K562 (cell line): ENCODE measurements around the gene TESK2. TPM values are rescaled to one million over a fixed set of nuclear protein-coding genes. Genes with fewer than 3 reads are reported as not detected.
A peak's percentile ranks its signal among the peaks of the same experiment; 100 is the strongest.

ENCODE experiments used
- ARID1B ChIP-seq: fragments of 450-650 bp; IDR thresholded peaks from 2 replicates; pipeline ENCODE4 v1.6.1; 2016; ENCODE audit warnings: antibody characterized with exemption, mild to moderate bottlenecking, inconsistent platforms
- CEBPG ChIP-seq, 3 experiments: fragments of 200-800 bp in 1 of 3; sonication (Bioruptor generic) in 1 of 3; sonication (generic) in 1 of 3; formaldehyde crosslinking in 1 of 3; IDR thresholded peaks in 2 of 3; conservative IDR thresholded peaks in 1 of 3; 2 replicates each; pipeline versions ENCODE4 v1.6.1 to v1.8.0; 2016 to 2022; ENCODE audit warnings: missing compliant biosample characterization in 2 of 3, missing genetic modification characterization in 2 of 3, mild to moderate bottlenecking in 1 of 3, missing genetic modification reagents in 1 of 3
- HNRNPLL ChIP-seq: fragments of 200-400 bp; formaldehyde crosslinking; IDR thresholded peaks from 2 replicates; pipeline ENCODE4 v1.6.1; 2017; ENCODE audit warnings: low read length, low read depth, mild to moderate bottlenecking; ENCODE audit not compliant: poor library complexity, severe bottlenecking
- JUNB ChIP-seq: fragments of 450-650 bp; formaldehyde crosslinking; conservative IDR thresholded peaks from 2 replicates; pipeline ENCODE4 v1.4.0; 2020; ENCODE audit warnings: mild to moderate bottlenecking
- KLF6 ChIP-seq: fragments of 250-450 bp; sonication (Bioruptor Pico); IDR thresholded peaks from 2 replicates; pipeline ENCODE4 v1.4.0; 2020; ENCODE audit warnings: mild to moderate bottlenecking, moderate library complexity, borderline replicate concordance
- MAFK ChIP-seq: IDR thresholded peaks from 2 replicates; pipeline ENCODE4 v1.6.1; 2011; ENCODE audit warnings: low read length, improper control_type of control experiment
- NUFIP1 ChIP-seq: fragments of 450-650 bp; IDR thresholded peaks from 2 replicates; pipeline ENCODE4 v1.6.1; 2018; ENCODE audit not compliant: partially characterized antibody
- PHB ChIP-seq: fragments of 250-450 bp; sonication (Bioruptor Pico); IDR thresholded peaks from 2 replicates; pipeline ENCODE4 v1.5.0; 2021
- SAP30 ChIP-seq: fragments of 200-600 bp; sonication (generic); IDR thresholded peaks from 2 replicates; pipeline ENCODE4 v1.6.1; 2012; ENCODE audit warnings: borderline replicate concordance, low read depth, mild to moderate bottlenecking, moderate library complexity, low read length, control low read depth, inconsistent platforms; ENCODE audit not compliant: insufficient read depth, poor library complexity, severe bottlenecking
- SIX5 ChIP-seq, 2 experiments: IDR thresholded peaks; 2 replicates each; pipeline ENCODE4 v1.6.1; 2011; ENCODE audit warnings: low read length in 2 of 2, borderline replicate concordance in 1 of 2, low read depth in 1 of 2, mild to moderate bottlenecking in 1 of 2, moderate library complexity in 1 of 2; ENCODE audit not compliant: insufficient read depth in 1 of 2
- SMAD1 ChIP-seq: fragments of 150-350 bp; IDR thresholded peaks from 2 replicates; pipeline ENCODE4 v1.6.1; 2014; ENCODE audit warnings: low read length, low read depth; ENCODE audit not compliant: partially characterized antibody
- ZNF707 ChIP-seq: fragments of 250-450 bp; sonication (Bioruptor Pico); conservative IDR thresholded peaks from 2 replicates; pipeline ENCODE4 v1.8.0; 2022; ENCODE audit warnings: inconsistent platforms, mild to moderate bottlenecking, moderate library complexity
- polyA plus RNA-seq, 8 experiments: library from polyadenylated mRNA; depleted of rRNA in 4 of 8; stranded (reverse) in 5 of 8; unstranded in 3 of 8; fragments of >200 nt; fragmentation: Nextera tagmentation in 2 of 8; fragmentation: Illumina TruSeq in 1 of 8; extraction: Ambion mirVana in 2 of 8; extraction: Trizol in 1 of 8; gene quantifications; 2 replicates each; pipeline versions ENCODE4 v1.2.1 to v1.2.3, GENCODE V29; 2011 to 2014; ENCODE audit warnings: inconsistent platforms in 1 of 8, missing spikeins in 1 of 8
- total RNA-seq, 7 experiments: library from RNA; depleted of rRNA in 6 of 7; stranded (reverse); fragments of >200 nt in 6 of 7; fragmentation: Illumina TruSeq in 2 of 7; extraction: Trizol in 2 of 7; gene quantifications; 2 replicates each; pipeline versions ENCODE4 v1.2.1 to v1.2.3, GENCODE V29; 2011 to 2021; ENCODE audit warnings: low replicate concordance in 1 of 7
- TF ChIP-seq, protein P1 (sequence below): fragments of 250-450 bp; sonication (Bioruptor Pico); IDR thresholded peaks from 2 replicates; pipeline ENCODE4 v1.8.0; 2022; ENCODE audit warnings: moderate library complexity, mild to moderate bottlenecking, inconsistent platforms
- TF ChIP-seq, protein P2 (sequence below): fragments of 200-800 bp; sonication (Bioruptor generic); IDR thresholded peaks from 2 replicates; pipeline ENCODE4 v1.6.1; 2017; ENCODE audit warnings: missing genetic modification characterization, missing compliant biosample characterization
- TF ChIP-seq, protein P3 (sequence below): fragments of 250-450 bp; sonication (Bioruptor Pico); IDR thresholded peaks from 2 replicates; pipeline ENCODE4 v1.4.0; 2020; ENCODE audit warnings: mild to moderate bottlenecking
- TF ChIP-seq, protein P4 (sequence below): fragments of 450-650 bp; IDR thresholded peaks from 2 replicates; pipeline ENCODE4 v1.6.1; 2017; ENCODE audit warnings: antibody characterized with exemption, mild to moderate bottlenecking

TESK2 gene
- total and polyA plus RNA-seq, 9 of the 15 experiments (the other 6 are each of a cell fraction or from before 2014, with no cell fraction given): 1.6 to 5.3 (median 3.7) TPM

DNA sequence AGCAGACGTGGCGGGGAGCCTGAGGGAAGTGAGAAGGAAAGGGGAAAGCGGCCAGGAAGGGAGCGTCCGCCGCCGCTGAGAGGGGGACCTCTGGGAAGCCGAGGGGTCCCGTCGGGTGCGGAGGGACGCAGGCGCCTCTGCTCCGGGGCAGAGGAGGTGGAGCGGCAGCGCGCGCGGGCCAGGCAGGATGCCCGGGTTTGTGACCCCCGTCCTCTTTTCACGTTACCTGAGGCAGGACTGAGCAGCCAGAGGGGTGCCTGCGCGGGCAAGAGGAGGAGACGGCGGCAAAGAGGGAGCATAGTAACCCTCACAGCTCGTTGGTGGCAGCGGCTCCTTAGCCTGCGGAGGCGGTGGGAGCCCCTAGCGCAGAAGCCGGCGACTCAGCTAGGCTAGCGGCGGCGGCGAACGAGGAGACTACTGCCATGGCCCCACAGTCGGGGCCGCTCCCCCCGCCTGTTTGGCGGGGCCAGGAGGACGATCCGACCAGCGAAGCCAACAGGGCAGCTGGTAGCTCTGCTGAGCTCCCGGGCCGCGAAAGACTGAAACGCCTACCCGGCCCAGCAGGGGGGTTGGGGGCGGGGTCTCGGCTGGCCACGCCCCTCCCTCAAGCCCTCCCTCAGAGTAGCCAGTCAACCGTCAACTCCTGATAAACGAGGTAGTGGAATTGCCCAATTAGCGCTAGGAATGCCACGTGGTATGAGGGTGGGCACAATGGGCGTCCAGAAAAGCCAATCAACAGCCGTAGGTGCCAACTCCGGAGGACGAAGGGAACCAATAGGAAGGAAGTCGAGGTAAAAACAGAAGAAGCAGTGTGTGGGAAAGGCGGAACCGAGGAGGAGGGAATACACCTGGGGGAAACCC, at the start of gene TESK2 (continued):
- TF ChIP-seq MAFK (no peak), HNRNPLL (peak; percentile 41), ZNF707 (CRISPR knock-in tag) (no peak), SAP30 (peak; percentile 35), SIX5 (IDR thresholded peaks at IDR 0.05; ENCODE audit: borderline replicate concordance in 1 of 2, insufficient read depth in 1 of 2, low read depth in 1 of 2, low read length in 2 of 2) (no peak), PHB (no peak), JUNB (CRISPR knock-in tag) (no peak), KLF6 (CRISPR knock-in tag) (no peak), SMAD1 (no peak), ARID1B (0 out of 2 replicates have a peak, but pooled peaks have one; percentile 24), NUFIP1 (no peak), CEBPG (CRISPR knock-in tag; IDR thresholded peaks at IDR 0.05) (peak; percentile 59), CEBPG (tag; conservative IDR thresholded peaks at IDR 0.05 in 1 of 2, IDR thresholded peaks at IDR 0.05 in 1 of 2) (peak; percentile 68 to 75)
- TF ChIP-seq, protein P1, sequence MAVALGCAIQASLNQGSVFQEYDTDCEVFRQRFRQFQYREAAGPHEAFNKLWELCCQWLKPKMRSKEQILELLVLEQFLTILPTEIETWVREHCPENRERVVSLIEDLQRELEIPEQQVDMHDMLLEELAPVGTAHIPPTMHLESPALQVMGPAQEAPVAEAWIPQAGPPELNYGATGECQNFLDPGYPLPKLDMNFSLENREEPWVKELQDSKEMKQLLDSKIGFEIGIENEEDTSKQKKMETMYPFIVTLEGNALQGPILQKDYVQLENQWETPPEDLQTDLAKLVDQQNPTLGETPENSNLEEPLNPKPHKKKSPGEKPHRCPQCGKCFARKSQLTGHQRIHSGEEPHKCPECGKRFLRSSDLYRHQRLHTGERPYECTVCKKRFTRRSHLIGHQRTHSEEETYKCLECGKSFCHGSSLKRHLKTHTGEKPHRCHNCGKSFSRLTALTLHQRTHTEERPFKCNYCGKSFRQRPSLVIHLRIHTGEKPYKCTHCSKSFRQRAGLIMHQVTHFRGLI: no peak
- TF ChIP-seq, protein P2, sequence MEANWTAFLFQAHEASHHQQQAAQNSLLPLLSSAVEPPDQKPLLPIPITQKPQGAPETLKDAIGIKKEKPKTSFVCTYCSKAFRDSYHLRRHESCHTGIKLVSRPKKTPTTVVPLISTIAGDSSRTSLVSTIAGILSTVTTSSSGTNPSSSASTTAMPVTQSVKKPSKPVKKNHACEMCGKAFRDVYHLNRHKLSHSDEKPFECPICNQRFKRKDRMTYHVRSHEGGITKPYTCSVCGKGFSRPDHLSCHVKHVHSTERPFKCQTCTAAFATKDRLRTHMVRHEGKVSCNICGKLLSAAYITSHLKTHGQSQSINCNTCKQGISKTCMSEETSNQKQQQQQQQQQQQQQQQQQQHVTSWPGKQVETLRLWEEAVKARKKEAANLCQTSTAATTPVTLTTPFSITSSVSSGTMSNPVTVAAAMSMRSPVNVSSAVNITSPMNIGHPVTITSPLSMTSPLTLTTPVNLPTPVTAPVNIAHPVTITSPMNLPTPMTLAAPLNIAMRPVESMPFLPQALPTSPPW (CRISPR knock-in tag): peak; percentile 95
- TF ChIP-seq, protein P3, sequence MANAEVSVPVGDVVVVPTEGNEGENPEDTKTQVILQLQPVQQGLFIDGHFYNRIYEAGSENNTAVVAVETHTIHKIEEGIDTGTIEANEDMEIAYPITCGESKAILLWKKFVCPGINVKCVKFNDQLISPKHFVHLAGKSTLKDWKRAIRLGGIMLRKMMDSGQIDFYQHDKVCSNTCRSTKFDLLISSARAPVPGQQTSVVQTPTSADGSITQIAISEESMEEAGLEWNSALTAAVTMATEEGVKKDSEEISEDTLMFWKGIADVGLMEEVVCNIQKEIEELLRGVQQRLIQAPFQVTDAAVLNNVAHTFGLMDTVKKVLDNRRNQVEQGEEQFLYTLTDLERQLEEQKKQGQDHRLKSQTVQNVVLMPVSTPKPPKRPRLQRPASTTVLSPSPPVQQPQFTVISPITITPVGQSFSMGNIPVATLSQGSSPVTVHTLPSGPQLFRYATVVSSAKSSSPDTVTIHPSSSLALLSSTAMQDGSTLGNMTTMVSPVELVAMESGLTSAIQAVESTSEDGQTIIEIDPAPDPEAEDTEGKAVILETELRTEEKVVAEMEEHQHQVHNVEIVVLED (CRISPR knock-in tag): no peak
- TF ChIP-seq, protein P4, sequence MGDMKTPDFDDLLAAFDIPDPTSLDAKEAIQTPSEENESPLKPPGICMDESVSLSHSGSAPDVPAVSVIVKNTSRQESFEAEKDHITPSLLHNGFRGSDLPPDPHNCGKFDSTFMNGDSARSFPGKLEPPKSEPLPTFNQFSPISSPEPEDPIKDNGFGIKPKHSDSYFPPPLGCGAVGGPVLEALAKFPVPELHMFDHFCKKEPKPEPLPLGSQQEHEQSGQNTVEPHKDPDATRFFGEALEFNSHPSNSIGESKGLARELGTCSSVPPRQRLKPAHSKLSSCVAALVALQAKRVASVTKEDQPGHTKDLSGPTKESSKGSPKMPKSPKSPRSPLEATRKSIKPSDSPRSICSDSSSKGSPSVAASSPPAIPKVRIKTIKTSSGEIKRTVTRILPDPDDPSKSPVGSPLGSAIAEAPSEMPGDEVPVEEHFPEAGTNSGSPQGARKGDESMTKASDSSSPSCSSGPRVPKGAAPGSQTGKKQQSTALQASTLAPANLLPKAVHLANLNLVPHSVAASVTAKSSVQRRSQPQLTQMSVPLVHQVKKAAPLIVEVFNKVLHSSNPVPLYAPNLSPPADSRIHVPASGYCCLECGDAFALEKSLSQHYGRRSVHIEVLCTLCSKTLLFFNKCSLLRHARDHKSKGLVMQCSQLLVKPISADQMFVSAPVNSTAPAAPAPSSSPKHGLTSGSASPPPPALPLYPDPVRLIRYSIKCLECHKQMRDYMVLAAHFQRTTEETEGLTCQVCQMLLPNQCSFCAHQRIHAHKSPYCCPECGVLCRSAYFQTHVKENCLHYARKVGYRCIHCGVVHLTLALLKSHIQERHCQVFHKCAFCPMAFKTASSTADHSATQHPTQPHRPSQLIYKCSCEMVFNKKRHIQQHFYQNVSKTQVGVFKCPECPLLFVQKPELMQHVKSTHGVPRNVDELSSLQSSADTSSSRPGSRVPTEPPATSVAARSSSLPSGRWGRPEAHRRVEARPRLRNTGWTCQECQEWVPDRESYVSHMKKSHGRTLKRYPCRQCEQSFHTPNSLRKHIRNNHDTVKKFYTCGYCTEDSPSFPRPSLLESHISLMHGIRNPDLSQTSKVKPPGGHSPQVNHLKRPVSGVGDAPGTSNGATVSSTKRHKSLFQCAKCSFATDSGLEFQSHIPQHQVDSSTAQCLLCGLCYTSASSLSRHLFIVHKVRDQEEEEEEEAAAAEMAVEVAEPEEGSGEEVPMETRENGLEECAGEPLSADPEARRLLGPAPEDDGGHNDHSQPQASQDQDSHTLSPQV: peak; percentile 49; the same call in 1 of the 2 replicates
